ENCODE results near the gene NOS3. TPM values are rescaled to one million over a fixed set of nuclear protein-coding genes. Genes with fewer than 3 reads are reported as not detected.

NOS3 gene
- total and polyA plus RNA-seq, 9 of the 15 experiments (the other 6 are each of a cell fraction or from before 2014, with no cell fraction given), result 1.1 to 121 (median 23.6) TPM

- TF ChIP-seq REST (IDR thresholded peaks at IDR 0.05; ENCODE audit: borderline replicate concordance) (no peak), REST (CRISPR knock-in tag; IDR thresholded peaks at IDR 0.05; ENCODE audit: low read depth) (peak; percentile 67; the same call in 1 of the 2 replicates), ZNF311 (CRISPR knock-in tag; IDR thresholded peaks at IDR 0.05) (no peak), ZNF707 (CRISPR knock-in tag; conservative IDR thresholded peaks at IDR 0.05) (no peak), MBD2 (IDR thresholded peaks at IDR 0.05; ENCODE audit: borderline replicate concordance, low read depth) (no peak), COPS2 (conservative IDR thresholded peaks at IDR 0.05) (no peak), OTX1 (CRISPR knock-in tag; IDR thresholded peaks at IDR 0.05) (peak; percentile 80; the same call in 1 of the 2 replicates), ZNF79 (CRISPR knock-in tag; IDR thresholded peaks at IDR 0.05; ENCODE audit: low read depth) (no peak), THRAP3 (IDR thresholded peaks at IDR 0.05; ENCODE audit: borderline replicate concordance) (no peak), ZKSCAN3 (CRISPR knock-in tag; IDR thresholded peaks at IDR 0.05) (no peak), ZNF408 (CRISPR knock-in tag; IDR thresholded peaks at IDR 0.05; ENCODE audit: low read depth) (no peak), ZNF561 (CRISPR knock-in tag; conservative IDR thresholded peaks at IDR 0.05) (0 out of 2 replicates have a peak, but pooled peaks have one; percentile 47), FUS (optimal IDR thresholded peaks at IDR 0.05; ENCODE audit: low read depth, low read length) (no peak), ZNF589 (CRISPR knock-in tag; IDR thresholded peaks at IDR 0.05; ENCODE audit: low read depth) (peak; percentile 73; the same call in 1 of the 2 replicates), HDAC1 (IDR thresholded peaks at IDR 0.05) (peak in 1 of 2 experiments; percentile 91; a peak in 2 of 4 replicates), ZNF668 (CRISPR knock-in tag; IDR thresholded peaks at IDR 0.05) (no peak), NR3C1 (CRISPR knock-in tag; IDR thresholded peaks at IDR 0.05) (no peak), ZNF277 (CRISPR knock-in tag; IDR thresholded peaks at IDR 0.05; ENCODE audit: borderline replicate concordance) (no peak), XRCC3 (IDR thresholded peaks at IDR 0.05) (no peak), CTBP1 (IDR thresholded peaks at IDR 0.05; ENCODE audit: borderline replicate concordance) (peak; percentile 52; the same call in 1 of the 2 replicates), KHSRP (IDR thresholded peaks at IDR 0.05) (no peak)
Observed at GRCh38 chr7:151010307-151011096, 19.7 kb downstream of the NOS3 start (continued).

All from K562 (cell line).